ENCODE data around the gene CIITA.

DNA sequence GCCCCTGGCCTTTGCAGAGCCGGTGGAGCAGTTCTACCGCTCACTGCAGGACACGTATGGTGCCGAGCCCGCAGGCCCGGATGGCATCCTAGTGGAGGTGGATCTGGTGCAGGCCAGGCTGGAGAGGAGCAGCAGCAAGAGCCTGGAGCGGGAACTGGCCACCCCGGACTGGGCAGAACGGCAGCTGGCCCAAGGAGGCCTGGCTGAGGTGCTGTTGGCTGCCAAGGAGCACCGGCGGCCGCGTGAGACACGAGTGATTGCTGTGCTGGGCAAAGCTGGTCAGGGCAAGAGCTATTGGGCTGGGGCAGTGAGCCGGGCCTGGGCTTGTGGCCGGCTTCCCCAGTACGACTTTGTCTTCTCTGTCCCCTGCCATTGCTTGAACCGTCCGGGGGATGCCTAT lies 29.5 kb downstream of the CIITA start:
- no peak for TF ChIP-seq CTCF (IDR thresholded peaks at IDR 0.05)
- no peak for TF ChIP-seq ZFX (IDR thresholded peaks at IDR 0.05; ENCODE audit: borderline replicate concordance)
